ENCODE data around the gene FER. TPM values are rescaled to one million over a fixed set of nuclear protein-coding genes. Genes with fewer than 3 reads are reported as not detected.

Gene FER
- total and polyA plus RNA-seq, 2 of the 8 experiments (the other 6 are each of a cell fraction or from before 2014, with no cell fraction given): 1.3 to 15.8 TPM

- H2BK5ac ChIP-seq (ENCODE audit: low read depth, low read length): no peak overlapping the region
- no peaks in the 10 kb centered on the region for H3K27me3 ChIP-seq (replicated peaks in 1 of 4; ENCODE audit: control insufficient read depth in 3 of 4, extremely low read depth in 1 of 4, insufficient read depth in 3 of 4, low read length in 3 of 4)
- no peak overlapping the region for H4K5ac ChIP-seq (ENCODE audit: insufficient read length, low read depth, low read length)
- H4K8ac ChIP-seq (ENCODE audit: extremely low read depth, insufficient read depth, low read length): no peak overlapping the region
- no peaks in the 10 kb centered on the region for H3K79me1 ChIP-seq (ENCODE audit: low read depth, low read length)
- no peak overlapping the region for H3K4me3 ChIP-seq (ENCODE audit: extremely low read depth in 1 of 4, insufficient read depth in 2 of 4, low read depth in 3 of 4, low read length in 4 of 4)
- H3K4me2 ChIP-seq (ENCODE audit: insufficient read depth in 1 of 2, low read depth in 2 of 2, low read length in 2 of 2): no peak overlapping the region
- no peaks in the 10 kb centered on the region for H4K20me1 ChIP-seq (replicated peaks in 1 of 2; ENCODE audit: control insufficient read depth in 1 of 2, insufficient read depth in 2 of 2, low read length in 2 of 2)
- H4K91ac ChIP-seq (replicated peaks; ENCODE audit: insufficient read length, low read length): no peak overlapping the region
- H3K23ac ChIP-seq (ENCODE audit: insufficient read length): no peak overlapping the region
- H2BK12ac ChIP-seq (ENCODE audit: low read depth, low read length): no peak overlapping the region
- no peak overlapping the region for H3K56ac ChIP-seq (replicated peaks; ENCODE audit: insufficient read length, low read depth, low read length)
- ChIA-PET CTCF (ENCODE audit: partially characterized antibody) (no interaction called here), POLR2A (ENCODE audit: partially characterized antibody) (no interaction called here)
- no peak overlapping the region for H2BK20ac ChIP-seq (ENCODE audit: low read length)
- H3K4ac ChIP-seq (replicated peaks; ENCODE audit: insufficient read length, low read depth, low read length): no peak overlapping the region
- no peak overlapping the region for H3K9ac ChIP-seq (replicated peaks in 1 of 4; ENCODE audit: extremely low read depth in 1 of 4, low read depth in 3 of 4, low read length in 3 of 4)
- H3K4me1 ChIP-seq (replicated peaks in 1 of 4; ENCODE audit: control insufficient read depth in 3 of 4, insufficient read depth in 4 of 4, low read length in 3 of 4): no peaks in the 10 kb centered on the region
- no peak overlapping the region for H2AFZ ChIP-seq (ENCODE audit: low read length)
- H2AK5ac ChIP-seq (ENCODE audit: low read depth, low read length): no peak overlapping the region
- no peak for FAIRE-seq
- H3K79me2 ChIP-seq (ENCODE audit: control insufficient read depth in 1 of 2, insufficient read depth in 2 of 2, low read length in 2 of 2): no peaks in the 10 kb centered on the region
- H3K27ac ChIP-seq (ENCODE audit: low read depth, low read length): no peak overlapping the region
- no peak for DNase-seq (ENCODE audit: low read depth in 1 of 2, low spot score in 2 of 2)
- H2BK120ac ChIP-seq (replicated peaks; ENCODE audit: low read depth, low read length): no peak overlapping the region
- H3K36me3 ChIP-seq (ENCODE audit: control insufficient read depth in 2 of 4, insufficient read depth in 4 of 4, low read length in 3 of 4): no peaks in the 10 kb centered on the region
- no peaks in the 10 kb centered on the region for H3K9me3 ChIP-seq (ENCODE audit: insufficient read depth in 2 of 2, low read depth in 1 of 2, low read length in 1 of 2)
- H3K18ac ChIP-seq (ENCODE audit: extremely low read depth, low read length): no peak overlapping the region
- H2BK15ac ChIP-seq (ENCODE audit: low read length): no peak overlapping the region
- 84% methylated on average over 4 of the region's 4 CpGs; no CpG with 5 or more reads in 1 of the 2 experiments for WGBS, 2 experiments (ENCODE audit: extremely low coverage in 1 of 2, insufficient coverage in 1 of 2, insufficient read length in 1 of 2, insufficient replicate concordance in 2 of 2, low coverage in 1 of 2, low lambda C conversion rate in 2 of 2, missing lambda C conversion rate in 1 of 2)
- H3K14ac ChIP-seq (ENCODE audit: insufficient read length): no peak overlapping the region
- H3K23me2 ChIP-seq (ENCODE audit: low read depth, low read length): no peaks in the 10 kb centered on the region
- TF ChIP-seq HDAC2 (IDR thresholded peaks at IDR 0.05; ENCODE audit: borderline replicate concordance in 1 of 2, low read depth in 2 of 2, low read length in 2 of 2) (no peak), ATF2 (IDR thresholded peaks at IDR 0.05; ENCODE audit: low read length) (no peak), TBP (IDR thresholded peaks at IDR 0.05; ENCODE audit: low read depth, low read length) (no peak), CBX5 (IDR thresholded peaks at IDR 0.05; ENCODE audit: low read depth, low read length) (no peak), BRCA1 (IDR thresholded peaks at IDR 0.05; ENCODE audit: low read depth, low read length) (no peak), GABPA (IDR thresholded peaks at IDR 0.05; ENCODE audit: borderline replicate concordance, insufficient read depth, low read length) (no peak), CREB1 (IDR thresholded peaks at IDR 0.05) (no peak), RBBP5 (IDR thresholded peaks at IDR 0.05; ENCODE audit: borderline replicate concordance, low read depth, low read length) (no peak), SP1 (IDR thresholded peaks at IDR 0.05; ENCODE audit: low read depth, low read length) (no peak)
These were observed 257.8 kb downstream of the FER start for GRCh38 chr5:109005297-109006009.
